SK-N-SH (cell line): Measurements from ENCODE around the gene MED31.
"Not testable (repeated sequence)": the region's sequence is repeated elsewhere in the genome, so short reads cannot be mapped to it uniquely, and the experiment has no call there.

Source experiments
- CTCF ChIP-seq: fragments of 200-600 bp; sonication (generic); IDR thresholded peaks from 2 replicates; pipeline ENCODE4 v1.6.1; 2017; ENCODE audit warnings: antibody characterized with exemption, mild to moderate bottlenecking, moderate library complexity
- EP300 ChIP-seq, 2 experiments: IDR thresholded peaks; 2 replicates each; pipeline versions ENCODE4 v1.4.0 to v1.6.1; 2012; ENCODE audit warnings: borderline replicate concordance in 1 of 2, low read depth in 1 of 2, low read length in 1 of 2
- FOXJ3 ChIP-seq: sonication (generic); formaldehyde crosslinking; IDR thresholded peaks from 2 replicates; pipeline ENCODE4 v1.5.1; 2020; ENCODE audit warnings: mild to moderate bottlenecking, missing genetic modification reagents
- JUND ChIP-seq: IDR thresholded peaks from 2 replicates; pipeline ENCODE4 v1.4.0; 2012
- MEF2A ChIP-seq: IDR thresholded peaks from 2 replicates; pipeline ENCODE4 v1.4.0; 2012; ENCODE audit warnings: low read depth, borderline replicate concordance
- POLR2AphosphoS5 ChIP-seq: IDR thresholded peaks from 2 replicates; pipeline ENCODE4 v1.6.1; 2012; ENCODE audit warnings: low read depth, low read length
- RAD21 ChIP-seq: IDR thresholded peaks from 2 replicates; pipeline ENCODE4 v1.6.1; 2012; ENCODE audit warnings: mild to moderate bottlenecking, low read length
- RCOR1 ChIP-seq: fragments of 150-350 bp; IDR thresholded peaks from 2 replicates; pipeline ENCODE4 v1.6.1; 2017; ENCODE audit warnings: antibody characterized with exemption, low read length
- REST ChIP-seq: IDR thresholded peaks from 2 replicates; pipeline ENCODE4 v1.6.1; 2012; ENCODE audit warnings: mild to moderate bottlenecking, low read depth, low read length, moderate library complexity
- RXRA ChIP-seq: IDR thresholded peaks from 2 replicates; pipeline ENCODE4 v1.4.0; 2012; ENCODE audit warnings: low read depth, mild to moderate bottlenecking, borderline replicate concordance
- TAF1 ChIP-seq: IDR thresholded peaks from 2 replicates; pipeline ENCODE4 v1.6.1; 2012; ENCODE audit warnings: low read depth, mild to moderate bottlenecking, low read length, moderate library complexity, borderline replicate concordance
- TF ChIP-seq, protein P1 (sequence below): IDR thresholded peaks from 2 replicates; pipeline ENCODE4 v1.4.0; 2012; ENCODE audit warnings: low read depth

DNA sequence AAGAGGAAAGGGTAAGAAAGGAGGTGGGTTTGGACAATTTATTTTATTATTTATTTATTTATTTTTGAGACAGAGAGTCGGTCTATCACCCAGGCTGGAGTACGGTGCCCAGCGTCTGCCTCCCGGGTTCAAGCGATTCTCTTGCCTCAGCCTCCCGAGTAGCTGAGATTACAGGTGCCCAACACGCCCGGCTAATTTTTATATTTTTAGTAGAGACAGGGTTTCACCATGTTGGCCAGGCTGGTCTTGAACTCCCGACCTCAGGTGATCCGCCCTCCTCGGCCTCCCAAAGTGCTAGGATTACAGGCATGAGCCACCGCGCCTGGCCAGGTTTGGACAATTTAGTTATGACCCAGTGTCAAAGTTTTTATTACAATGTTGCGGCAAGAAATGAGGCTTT is 11.8 kb upstream of the MED31 start:
- not testable (repeated sequence) for TF ChIP-seq REST; EP300 (IDR thresholded peaks at IDR 0.05; ENCODE audit: borderline replicate concordance in 1 of 2, low read depth in 1 of 2, low read length in 1 of 2); RXRA; JUND; RAD21; POLR2AphosphoS5; CTCF; FOXJ3; MEF2A; RCOR1; TAF1
- TF ChIP-seq, protein P1, sequence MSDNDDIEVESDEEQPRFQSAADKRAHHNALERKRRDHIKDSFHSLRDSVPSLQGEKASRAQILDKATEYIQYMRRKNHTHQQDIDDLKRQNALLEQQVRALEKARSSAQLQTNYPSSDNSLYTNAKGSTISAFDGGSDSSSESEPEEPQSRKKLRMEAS, result not testable (repeated sequence)
